Measurements from ENCODE around the gene PKHD1.

The PKHD1 gene

GRCh38 chr6:52115891-52116604 is 28.6 kb upstream of the PKHD1 start:
- TF ChIP-seq POLR2AphosphoS5 (IDR thresholded peaks at IDR 0.05; ENCODE audit: low read depth, low read length), result no peak
- TF ChIP-seq FOXP2 (optimal IDR thresholded peaks at IDR 0.05; ENCODE audit: borderline replicate concordance, extremely low read depth, extremely low read length, insufficient read depth), result no peak
- TF ChIP-seq SIN3A (IDR thresholded peaks at IDR 0.05; ENCODE audit: borderline replicate concordance, insufficient read depth, low read length), result no peak
- no peak for TF ChIP-seq TAF1 (IDR thresholded peaks at IDR 0.05; ENCODE audit: borderline replicate concordance, insufficient read depth, low read length)
- no peak for TF ChIP-seq REST (IDR thresholded peaks at IDR 0.05; ENCODE audit: insufficient read depth in 1 of 2, low read depth in 2 of 2, low read length in 2 of 2)

GRCh38 chr6:52115145-52115741 is 27.8 kb upstream of the PKHD1 start:
- TF ChIP-seq REST (IDR thresholded peaks at IDR 0.05; ENCODE audit: insufficient read depth in 1 of 2, low read depth in 2 of 2, low read length in 2 of 2), result no peak
- no peak for TF ChIP-seq TAF1 (IDR thresholded peaks at IDR 0.05; ENCODE audit: borderline replicate concordance, insufficient read depth, low read length)
- TF ChIP-seq SIN3A (IDR thresholded peaks at IDR 0.05; ENCODE audit: borderline replicate concordance, insufficient read depth, low read length), result no peak
- no peak for TF ChIP-seq FOXP2 (optimal IDR thresholded peaks at IDR 0.05; ENCODE audit: borderline replicate concordance, extremely low read depth, extremely low read length, insufficient read depth)
- TF ChIP-seq POLR2AphosphoS5 (IDR thresholded peaks at IDR 0.05; ENCODE audit: low read depth, low read length), result no peak

GRCh38 chr6:52109171-52109571 is 21.8 kb upstream of the PKHD1 start:
- TF ChIP-seq SIN3A (IDR thresholded peaks at IDR 0.05; ENCODE audit: borderline replicate concordance, insufficient read depth, low read length), result no peak
- TF ChIP-seq REST (IDR thresholded peaks at IDR 0.05; ENCODE audit: insufficient read depth in 1 of 2, low read depth in 2 of 2, low read length in 2 of 2), result no peak
- TF ChIP-seq TAF1 (IDR thresholded peaks at IDR 0.05; ENCODE audit: borderline replicate concordance, insufficient read depth, low read length), result no peak
- no peak for TF ChIP-seq POLR2AphosphoS5 (IDR thresholded peaks at IDR 0.05; ENCODE audit: low read depth, low read length)

GRCh38 chr6:52108128-52108527 is 20.7 kb upstream of the PKHD1 start:
- no peak for TF ChIP-seq FOXP2 (optimal IDR thresholded peaks at IDR 0.05; ENCODE audit: borderline replicate concordance, extremely low read depth, extremely low read length, insufficient read depth)
- no peak for TF ChIP-seq SIN3A (IDR thresholded peaks at IDR 0.05; ENCODE audit: borderline replicate concordance, insufficient read depth, low read length)
- no peak for TF ChIP-seq REST (IDR thresholded peaks at IDR 0.05; ENCODE audit: insufficient read depth in 1 of 2, low read depth in 2 of 2, low read length in 2 of 2)
- no peak for TF ChIP-seq TAF1 (IDR thresholded peaks at IDR 0.05; ENCODE audit: borderline replicate concordance, insufficient read depth, low read length)
- no peak for TF ChIP-seq POLR2AphosphoS5 (IDR thresholded peaks at IDR 0.05; ENCODE audit: low read depth, low read length)
